PC-9 (cell line): ENCODE data around the gene LRGUK.

Source experiments
- EZH2 ChIP-seq: fragments of 200-600 bp; sonication (generic); IDR thresholded peaks from 2 replicates; pipeline ENCODE4 v1.8.0; 2017; ENCODE audit warnings: antibody characterized with exemption, low read depth
- TF ChIP-seq, protein P1 (sequence below): fragments of 200-600 bp; sonication (generic); conservative IDR thresholded peaks from 2 replicates; pipeline ENCODE4 v1.6.1; 2017; ENCODE audit warnings: mixed run types, antibody characterized with exemption, mild to moderate bottlenecking, moderate library complexity

- TF ChIP-seq, protein P1, sequence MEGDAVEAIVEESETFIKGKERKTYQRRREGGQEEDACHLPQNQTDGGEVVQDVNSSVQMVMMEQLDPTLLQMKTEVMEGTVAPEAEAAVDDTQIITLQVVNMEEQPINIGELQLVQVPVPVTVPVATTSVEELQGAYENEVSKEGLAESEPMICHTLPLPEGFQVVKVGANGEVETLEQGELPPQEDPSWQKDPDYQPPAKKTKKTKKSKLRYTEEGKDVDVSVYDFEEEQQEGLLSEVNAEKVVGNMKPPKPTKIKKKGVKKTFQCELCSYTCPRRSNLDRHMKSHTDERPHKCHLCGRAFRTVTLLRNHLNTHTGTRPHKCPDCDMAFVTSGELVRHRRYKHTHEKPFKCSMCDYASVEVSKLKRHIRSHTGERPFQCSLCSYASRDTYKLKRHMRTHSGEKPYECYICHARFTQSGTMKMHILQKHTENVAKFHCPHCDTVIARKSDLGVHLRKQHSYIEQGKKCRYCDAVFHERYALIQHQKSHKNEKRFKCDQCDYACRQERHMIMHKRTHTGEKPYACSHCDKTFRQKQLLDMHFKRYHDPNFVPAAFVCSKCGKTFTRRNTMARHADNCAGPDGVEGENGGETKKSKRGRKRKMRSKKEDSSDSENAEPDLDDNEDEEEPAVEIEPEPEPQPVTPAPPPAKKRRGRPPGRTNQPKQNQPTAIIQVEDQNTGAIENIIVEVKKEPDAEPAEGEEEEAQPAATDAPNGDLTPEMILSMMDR, result no peak
- no peak for TF ChIP-seq EZH2
Measured at GRCh38 chr7:134200970-134201369, 73.8 kb downstream of the LRGUK start.
